ENCODE measurements around the gene DPYD.
"Not testable (repeated sequence)": the region's sequence is repeated elsewhere in the genome, so short reads cannot be mapped to it uniquely, and the experiment has no call there.

The DPYD gene

DNA sequence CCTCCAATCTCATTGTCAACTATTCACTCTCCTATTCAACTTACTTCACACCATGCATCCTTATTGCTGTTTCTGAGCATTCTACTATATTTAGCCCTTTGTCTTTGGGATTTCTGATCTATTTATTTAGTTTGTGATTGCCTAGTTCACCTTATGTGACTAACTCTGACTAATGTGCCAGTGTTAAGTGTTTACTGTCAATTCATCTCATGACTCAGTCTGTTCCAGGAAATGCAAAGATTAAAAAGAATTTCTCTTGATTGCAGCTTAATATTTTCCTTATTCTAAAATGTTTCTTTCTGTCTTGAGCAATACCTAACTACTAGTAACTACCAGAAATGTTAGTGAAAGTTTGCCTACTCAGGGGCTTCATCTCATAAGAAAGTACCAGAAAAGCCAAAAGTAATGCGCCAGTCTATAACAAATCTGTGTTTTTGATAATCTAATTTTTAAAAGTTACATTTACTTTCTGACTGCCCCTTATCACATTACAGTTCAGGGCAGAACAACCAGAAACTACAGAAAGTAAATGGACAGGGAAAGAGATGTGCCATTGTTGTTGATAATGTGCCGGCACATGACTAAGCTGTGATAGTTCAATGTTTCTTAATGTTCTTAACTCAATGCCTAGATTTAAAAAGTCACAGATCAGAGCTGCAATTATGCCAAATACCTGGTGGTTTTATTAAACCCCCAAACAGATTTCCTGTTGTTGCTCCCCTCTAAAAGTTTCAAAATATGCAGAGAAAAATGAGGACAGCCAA lies 642.8 kb downstream of the DPYD start:
- DNase-seq (ENCODE audit: low read depth), result no peak

DNA sequence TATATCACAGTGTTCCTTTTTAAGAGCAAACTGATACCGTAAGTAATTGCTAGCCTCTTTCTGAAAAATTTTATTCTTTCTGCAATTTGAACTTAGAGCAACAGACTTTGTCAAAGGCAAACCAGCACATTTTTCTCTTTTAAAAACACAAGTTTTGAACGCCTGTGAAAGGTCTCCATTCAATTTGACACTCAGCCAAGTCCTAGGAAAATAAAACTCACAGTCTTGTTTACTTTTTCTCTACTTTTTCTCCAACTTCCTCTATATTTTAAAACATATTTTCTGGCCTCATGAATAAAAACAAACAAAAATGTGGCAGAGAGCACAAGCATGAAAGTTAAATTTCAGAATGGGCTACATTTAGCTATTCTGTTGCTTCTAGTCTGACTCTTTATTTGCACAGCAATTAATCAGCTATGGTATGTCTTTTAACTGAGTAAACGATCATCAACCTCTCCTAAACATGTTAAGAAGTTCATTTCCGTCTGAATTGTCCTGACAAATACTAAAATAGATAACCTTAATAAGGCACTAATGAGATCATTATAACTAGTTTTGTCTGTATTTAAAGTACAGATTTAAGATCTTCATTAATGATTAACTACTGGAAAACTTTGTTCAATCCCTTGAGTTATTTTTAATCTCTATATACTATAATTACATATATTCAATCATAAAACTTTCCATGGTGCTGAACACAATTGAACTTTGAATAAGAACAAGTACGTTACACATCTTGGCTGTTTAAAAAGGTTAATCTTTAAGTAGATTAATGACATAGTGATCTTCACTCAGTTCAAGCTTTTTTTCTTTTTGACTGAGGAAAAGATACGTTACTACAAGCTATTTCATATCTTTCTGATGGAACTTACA lies 648.7 kb downstream of the DPYD start:
- no peak for DNase-seq (ENCODE audit: low read depth)

DNA sequence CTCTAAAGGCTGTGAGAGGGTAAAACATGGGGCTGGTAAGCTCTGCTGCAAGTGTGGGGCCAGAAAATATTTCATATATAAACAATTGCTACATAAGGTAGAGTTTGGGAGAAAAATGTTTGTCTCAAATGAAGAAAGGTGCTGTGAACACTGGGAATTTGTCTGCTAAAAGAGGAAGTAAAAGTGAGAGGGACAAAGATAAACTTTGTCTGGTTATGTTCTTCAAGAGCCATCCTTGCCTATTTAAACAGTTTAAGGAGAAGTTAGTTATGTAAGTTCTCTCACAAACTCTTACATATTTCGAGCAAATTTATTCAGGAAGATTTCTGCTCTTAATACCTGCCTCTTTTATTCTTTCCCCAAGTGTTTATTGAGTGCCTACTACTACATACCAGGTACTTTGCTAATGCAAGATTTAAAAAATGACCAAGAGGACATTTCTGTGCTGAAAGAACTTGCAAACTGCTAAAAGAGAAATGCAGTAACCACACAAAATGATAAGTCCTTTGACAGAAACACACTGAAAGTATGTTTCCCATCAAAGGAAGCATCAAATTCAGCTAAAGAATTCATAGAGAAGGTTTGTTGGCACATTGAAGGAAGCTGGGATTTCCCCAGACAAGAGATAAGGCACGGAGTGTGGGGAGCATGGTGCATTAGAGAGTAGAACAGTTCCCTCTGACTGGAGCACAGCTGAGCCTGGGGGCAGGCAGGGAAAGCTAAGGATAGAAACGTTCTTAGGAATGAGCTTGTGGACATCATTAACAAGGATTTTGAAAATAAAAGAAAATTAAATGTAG lies 650.1 kb downstream of the DPYD start:
- no peak for DNase-seq (ENCODE audit: low read depth)

GRCh38 chr1:97265630-97266029 lies 655.2 kb downstream of the DPYD start:
- no peak for DNase-seq (ENCODE audit: low read depth)

- no peak for DNase-seq (ENCODE audit: low read depth)
These were observed 658.0 kb downstream of the DPYD start for GRCh38 chr1:97262842-97263241.

DNA sequence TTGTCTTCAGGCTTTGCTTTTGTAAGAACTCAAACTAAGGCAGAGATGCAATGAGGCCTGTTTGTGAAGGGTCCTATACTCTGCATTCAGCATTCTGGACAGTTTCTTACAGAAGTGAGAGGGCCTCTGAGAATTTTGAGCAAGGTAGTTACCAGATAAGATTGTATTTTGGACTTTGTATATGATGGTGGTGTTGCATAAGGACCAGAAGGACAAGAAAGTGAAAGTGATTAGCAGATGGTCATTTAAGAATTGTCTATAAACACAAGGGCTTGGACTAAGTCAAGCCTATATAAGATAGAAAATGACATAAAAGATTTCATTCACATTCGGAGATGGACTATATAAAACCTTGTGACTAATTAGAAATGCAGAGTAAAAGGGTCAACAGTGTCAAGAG lies 662.2 kb downstream of the DPYD start:
- DNase-seq (ENCODE audit: low read depth), result no peak

DNA sequence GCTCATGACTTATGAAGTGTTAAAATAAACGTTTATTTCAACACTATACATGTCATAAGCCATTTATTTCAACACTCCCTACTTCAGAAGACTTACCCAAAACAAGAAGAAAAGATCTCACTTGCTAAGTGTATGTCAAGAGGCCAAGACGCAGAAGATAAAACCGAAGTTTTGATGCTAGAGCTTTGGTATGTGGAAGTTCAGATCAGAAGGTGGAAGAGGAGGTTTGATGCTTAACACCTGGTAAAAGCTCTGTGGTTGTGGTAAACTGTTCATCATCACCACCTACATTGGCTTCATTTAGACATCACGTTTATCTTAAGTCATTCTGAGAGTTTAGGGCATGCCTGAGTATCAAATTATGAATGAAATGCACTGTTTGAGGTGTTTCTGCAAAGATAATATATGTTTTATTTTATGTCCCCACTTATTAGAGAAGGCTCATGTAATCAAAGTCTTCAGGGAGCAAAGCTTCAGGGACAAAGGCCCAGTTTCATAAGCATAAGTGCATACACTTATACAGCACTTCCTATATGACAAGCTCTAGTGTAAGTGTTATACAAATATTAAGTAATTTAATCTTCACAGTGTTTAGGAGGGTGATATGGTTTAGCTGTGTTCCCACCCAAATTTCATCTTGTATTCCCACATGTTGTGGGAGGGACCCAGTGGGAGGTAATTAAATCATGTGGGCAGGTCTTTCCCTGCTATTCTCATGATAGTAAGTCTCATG lies 665.9 kb downstream of the DPYD start:
- DNase-seq (ENCODE audit: low read depth), result no peak

- no peak for DNase-seq (ENCODE audit: low read depth)
These were observed 667.9 kb downstream of the DPYD start for GRCh38 chr1:97252925-97253324.

- no peak for DNase-seq (ENCODE audit: low read depth)
These were observed 668.8 kb downstream of the DPYD start for GRCh38 chr1:97252076-97252475.

DNA sequence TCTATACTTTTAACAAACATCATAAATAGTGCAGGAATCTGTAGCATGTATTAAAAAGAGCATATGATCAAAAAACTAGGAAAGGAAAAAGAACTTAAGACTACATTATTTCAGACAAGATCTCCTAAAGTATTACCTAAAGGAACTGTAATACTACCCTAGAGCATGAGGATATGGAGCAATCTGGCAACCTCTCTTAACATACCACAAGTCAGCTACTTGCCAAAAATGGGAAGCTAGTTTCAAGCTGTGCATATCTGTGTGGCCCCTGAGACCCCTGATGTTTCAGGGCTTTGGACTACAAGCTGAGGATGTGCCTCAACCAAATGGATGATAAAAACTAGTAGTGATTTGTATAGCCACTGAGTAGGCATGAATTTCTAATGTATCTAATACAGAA lies 673.6 kb downstream of the DPYD start:
- DNase-seq (ENCODE audit: low read depth), result no peak

DNA sequence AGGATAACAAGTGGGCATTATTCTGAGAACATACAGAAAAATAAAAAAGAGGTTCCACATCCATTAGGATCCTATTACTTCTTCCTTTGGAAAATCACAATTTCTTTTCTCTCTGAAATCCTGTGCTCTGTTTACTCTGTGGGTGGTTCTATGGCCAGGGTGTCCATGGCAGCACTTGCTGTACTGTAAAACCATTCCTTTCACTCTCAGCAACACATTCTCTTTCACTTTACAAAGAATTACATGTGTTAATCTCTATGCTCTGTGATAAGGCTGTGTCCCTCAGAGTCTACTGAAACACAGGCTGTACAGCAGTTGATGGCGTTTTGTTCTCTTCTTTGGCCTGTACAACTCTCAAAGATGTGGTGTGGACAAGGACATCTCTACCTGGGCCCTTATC lies 675.2 kb downstream of the DPYD start:
- DNase-seq (ENCODE audit: low read depth), result no peak

GRCh38 chr1:97245026-97245425 lies 675.8 kb downstream of the DPYD start:
- no peak for DNase-seq (ENCODE audit: low read depth)

DNA sequence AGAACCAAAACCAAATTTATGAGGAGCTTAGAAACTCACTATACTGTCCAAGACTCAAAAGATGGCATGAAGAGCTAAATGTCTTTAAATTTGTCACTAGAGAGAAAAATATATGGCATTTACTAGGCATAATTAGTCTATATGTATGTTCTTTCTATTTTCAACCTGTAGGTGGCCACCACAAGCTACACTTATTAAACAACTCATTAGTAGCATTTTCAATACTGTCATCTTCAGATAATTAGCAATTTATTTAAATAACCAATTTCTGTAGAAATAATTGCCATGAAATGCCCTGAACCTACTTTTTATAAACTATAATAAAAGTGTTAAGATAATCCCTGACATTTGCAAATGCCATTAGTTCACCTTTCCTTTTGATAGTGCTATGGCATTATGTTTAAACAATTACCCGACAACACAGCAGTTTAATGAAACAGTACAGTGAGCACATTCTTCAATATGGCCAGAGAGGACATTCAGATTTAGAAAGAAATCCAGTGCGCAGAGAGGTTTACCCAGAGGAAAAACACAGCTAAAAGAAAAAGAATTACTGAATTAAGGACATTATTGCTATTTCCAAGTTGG lies 676.8 kb downstream of the DPYD start:
- DNase-seq (ENCODE audit: low read depth), result no peak

DNA sequence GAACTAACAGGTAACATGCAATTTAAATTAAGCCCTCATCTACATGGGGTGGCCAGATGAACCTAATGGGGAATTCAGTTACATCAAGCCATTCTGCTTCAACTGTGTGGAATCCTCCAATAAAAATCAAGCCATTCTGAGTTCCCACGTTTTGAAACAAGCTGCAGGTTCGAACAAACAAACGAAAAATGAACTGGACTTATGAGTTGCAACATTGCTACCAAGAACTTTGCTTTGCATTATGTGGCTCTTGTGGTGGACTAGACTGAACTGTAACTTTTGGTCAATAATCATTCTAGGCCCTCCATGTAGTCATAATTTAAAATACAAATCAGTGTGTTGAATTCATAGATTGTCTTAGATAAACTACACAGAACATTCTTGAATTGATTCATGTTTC lies 682.0 kb downstream of the DPYD start:
- DNase-seq (ENCODE audit: low read depth), result no peak

DNA sequence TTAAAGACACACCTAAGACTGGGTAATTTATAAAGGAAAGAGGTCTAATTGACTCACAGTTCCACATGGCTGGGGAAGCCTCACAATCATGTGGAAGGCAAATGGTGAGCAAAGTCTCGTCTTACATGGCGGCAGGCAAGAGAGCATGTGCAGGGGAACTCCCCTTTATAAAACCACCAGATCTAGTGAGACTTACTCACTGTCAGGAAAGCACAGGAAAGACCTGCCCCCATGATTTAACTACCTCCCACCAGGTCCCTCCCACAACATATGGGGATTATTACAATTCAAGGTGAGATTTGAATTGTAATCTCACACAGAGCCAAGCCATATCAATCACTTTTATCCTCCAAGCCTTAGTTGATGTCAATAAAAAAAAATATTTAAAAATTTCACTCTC lies 689.5 kb downstream of the DPYD start:
- DNase-seq (ENCODE audit: low read depth), result not testable (repeated sequence)

- no peak for DNase-seq (ENCODE audit: low read depth)
These were observed 708.2 kb downstream of the DPYD start for GRCh38 chr1:97212671-97213070.

DNA sequence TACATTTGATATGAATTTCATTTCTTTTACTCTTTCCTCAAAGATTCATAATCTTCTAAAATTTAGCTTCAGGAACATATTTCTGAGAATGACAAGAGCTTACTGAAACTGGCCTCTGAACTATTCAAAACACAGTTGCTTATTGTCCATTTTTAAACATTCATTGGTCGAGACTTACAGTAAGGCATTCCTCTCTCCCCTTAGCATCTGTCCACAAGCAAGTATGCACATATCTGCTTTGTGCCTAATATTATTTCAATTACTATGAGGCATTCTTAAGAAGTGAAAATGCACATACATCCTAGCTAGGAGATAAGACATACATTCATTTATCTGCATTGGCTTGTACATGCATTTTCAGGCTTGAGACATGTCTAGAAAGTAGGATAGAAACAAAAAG lies 710.5 kb downstream of the DPYD start:
- DNase-seq (ENCODE audit: low read depth), result no peak

DNA sequence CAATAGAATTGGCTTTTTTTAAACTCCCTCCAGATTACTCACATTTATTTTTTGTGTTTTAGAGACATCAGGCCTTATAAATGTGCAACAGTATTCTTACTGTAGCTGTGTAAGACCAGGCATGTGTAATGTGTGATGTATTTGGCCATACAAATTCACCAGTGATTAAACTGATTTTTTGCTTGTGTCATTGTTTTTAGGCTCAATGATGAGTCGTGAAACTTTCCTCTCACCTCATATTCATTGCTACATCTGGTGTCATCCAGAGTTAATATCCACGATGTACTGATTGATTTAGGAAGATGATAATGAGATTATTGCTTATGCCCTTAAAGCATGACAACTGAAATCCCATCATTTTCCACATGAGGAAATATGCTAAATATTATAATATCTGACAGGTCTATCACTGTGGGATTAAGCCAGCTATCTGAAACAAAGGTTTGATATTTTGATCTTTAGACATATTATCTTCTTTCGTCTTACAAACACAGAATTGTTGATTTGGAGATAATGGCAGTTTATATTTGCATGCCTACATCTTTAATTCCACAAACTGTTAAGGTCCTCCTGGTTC lies 711.4 kb downstream of the DPYD start:
- DNase-seq (ENCODE audit: low read depth), result no peak

GRCh38 chr1:97207868-97208267 lies 713.0 kb downstream of the DPYD start:
- no peak for DNase-seq (ENCODE audit: low read depth)

- DNase-seq (ENCODE audit: low read depth), result no peak
These were observed 716.4 kb downstream of the DPYD start for GRCh38 chr1:97204468-97204867.
